Keratinocyte (primary cell): Measurements from ENCODE around the gene EHMT1.

Source experiments
- CTCF ChIP-seq, 3 experiments: IDR thresholded peaks in 1 of 3; conservative IDR thresholded peaks in 1 of 3; optimal IDR thresholded peaks in 1 of 3; 2 replicates in 2 of 3; 3 replicates in 1 of 3; pipeline versions ENCODE3 to v1.5.1; 2011; ENCODE audit warnings: low read length in 3 of 3, mild to moderate bottlenecking in 3 of 3, moderate library complexity in 2 of 3, control low read depth in 1 of 3, inconsistent platforms in 1 of 3; ENCODE audit not compliant: insufficient read depth in 2 of 3; ENCODE audit errors: extremely low read depth in 1 of 3
- EZH2 ChIP-seq: IDR thresholded peaks from one replicate; pipeline ENCODE4 v1.6.1; 2012; ENCODE audit warnings: inconsistent platforms, mild to moderate bottlenecking, low read length, moderate library complexity

- TF ChIP-seq CTCF (optimal IDR thresholded peaks at IDR 0.05 in 1 of 3, IDR thresholded peaks at IDR 0.05 in 1 of 3, conservative IDR thresholded peaks at IDR 0.05 in 1 of 3; ENCODE audit: extremely low read depth in 1 of 3, insufficient read depth in 2 of 3, low read length in 3 of 3) (no peak), EZH2 (no peak)
Observed at GRCh38 chr9:137613259-137613658, 5.5 kb upstream of the EHMT1 start.
